Endothelial cell (in vitro differentiated cells): ENCODE results near the gene FAM3C. TPM values are rescaled to one million over a fixed set of nuclear protein-coding genes. Genes with fewer than 3 reads are reported as not detected.

Experiments used
- DNase-seq: peaks from one replicate; pipeline ENCODE4 v3.0.0; 2021; ENCODE audit warnings: low spot score
- H3K27ac Mint-ChIP-seq: one replicate; pipeline ENCODE4 v1.8.0; 2021; ENCODE audit warnings: mixed read lengths, inconsistent platforms; ENCODE audit not compliant: unreplicated experiment
- H3K27me3 Mint-ChIP-seq: one replicate; pipeline ENCODE4 v1.8.0; 2021; ENCODE audit warnings: mild to moderate bottlenecking, moderate library complexity, mixed read lengths, inconsistent platforms; ENCODE audit not compliant: unreplicated experiment
- H3K36me3 Mint-ChIP-seq: one replicate; pipeline ENCODE4 v1.8.0; 2021; ENCODE audit warnings: mild to moderate bottlenecking, low read depth, mixed read lengths, inconsistent platforms; ENCODE audit not compliant: unreplicated experiment
- H3K4me1 Mint-ChIP-seq: one replicate; pipeline ENCODE4 v1.8.0; 2021; ENCODE audit warnings: mild to moderate bottlenecking, mixed read lengths, inconsistent platforms; ENCODE audit not compliant: unreplicated experiment
- H3K4me3 Mint-ChIP-seq: one replicate; pipeline ENCODE4 v1.8.0; 2021; ENCODE audit warnings: mild to moderate bottlenecking, mixed read lengths, inconsistent platforms; ENCODE audit not compliant: unreplicated experiment
- H3K9me3 Mint-ChIP-seq: one replicate; pipeline ENCODE4 v1.8.0; 2021; ENCODE audit warnings: mixed read lengths, inconsistent platforms; ENCODE audit not compliant: unreplicated experiment
- total RNA-seq: library from RNA; stranded (reverse); fragmentation: NEBNext Ultra II Directional; extraction: Animal tissue kit (Norgen Biotek cat#: 25700); gene quantifications from one replicate; pipeline ENCODE4 v1.2.1, GENCODE V29; 2021; ENCODE audit not compliant: unreplicated experiment
- TF ChIP-seq, protein P1 (sequence below): fragments of 200-600 bp; sonication (generic); IDR thresholded peaks from one replicate; pipeline ENCODE4 v1.5.0; 2021; ENCODE audit warnings: antibody characterized with exemption; ENCODE audit not compliant: unreplicated experiment

Gene FAM3C
- total RNA-seq, 1 donor from 2014 or later, result 50.9 TPM

DNA sequence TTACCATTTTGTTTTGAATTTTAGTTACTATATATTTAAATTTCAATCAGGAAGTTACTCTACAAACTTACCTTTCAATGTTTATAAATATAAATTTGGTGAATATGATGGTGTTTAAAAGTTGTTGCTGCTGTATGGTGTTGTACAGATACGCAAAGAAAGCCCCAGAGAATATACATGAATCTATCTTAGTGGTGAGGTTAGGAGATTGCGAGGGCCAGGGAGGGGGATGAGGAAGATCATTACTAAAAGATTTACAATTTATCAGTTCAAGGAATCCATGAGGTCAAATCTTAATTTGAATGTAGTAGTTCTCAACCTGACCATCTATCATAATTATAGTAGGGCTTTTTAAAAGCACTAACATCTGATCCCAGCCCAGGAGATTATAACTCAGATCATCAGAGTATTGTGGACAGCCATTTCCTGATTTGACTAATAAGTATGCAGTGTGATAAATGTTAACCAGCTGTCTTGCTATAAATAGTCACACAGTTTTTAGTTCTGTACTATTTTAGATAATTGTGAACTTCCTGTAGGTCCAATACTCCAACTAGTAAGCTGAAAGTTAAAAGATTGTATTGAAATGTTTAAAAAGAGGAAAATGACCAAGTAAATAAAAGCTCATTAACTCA, 23.6 kb downstream of the FAM3C start:
- DNase-seq, result no peak
- no peak overlapping the region for H3K4me3 Mint-ChIP-seq
- TF ChIP-seq, protein P1, sequence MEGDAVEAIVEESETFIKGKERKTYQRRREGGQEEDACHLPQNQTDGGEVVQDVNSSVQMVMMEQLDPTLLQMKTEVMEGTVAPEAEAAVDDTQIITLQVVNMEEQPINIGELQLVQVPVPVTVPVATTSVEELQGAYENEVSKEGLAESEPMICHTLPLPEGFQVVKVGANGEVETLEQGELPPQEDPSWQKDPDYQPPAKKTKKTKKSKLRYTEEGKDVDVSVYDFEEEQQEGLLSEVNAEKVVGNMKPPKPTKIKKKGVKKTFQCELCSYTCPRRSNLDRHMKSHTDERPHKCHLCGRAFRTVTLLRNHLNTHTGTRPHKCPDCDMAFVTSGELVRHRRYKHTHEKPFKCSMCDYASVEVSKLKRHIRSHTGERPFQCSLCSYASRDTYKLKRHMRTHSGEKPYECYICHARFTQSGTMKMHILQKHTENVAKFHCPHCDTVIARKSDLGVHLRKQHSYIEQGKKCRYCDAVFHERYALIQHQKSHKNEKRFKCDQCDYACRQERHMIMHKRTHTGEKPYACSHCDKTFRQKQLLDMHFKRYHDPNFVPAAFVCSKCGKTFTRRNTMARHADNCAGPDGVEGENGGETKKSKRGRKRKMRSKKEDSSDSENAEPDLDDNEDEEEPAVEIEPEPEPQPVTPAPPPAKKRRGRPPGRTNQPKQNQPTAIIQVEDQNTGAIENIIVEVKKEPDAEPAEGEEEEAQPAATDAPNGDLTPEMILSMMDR, result no peak
- H3K4me1 Mint-ChIP-seq, result no peaks in the 10 kb centered on the region
- no peaks in the 10 kb centered on the region for H3K27me3 Mint-ChIP-seq
- peaks cover 12% of the 10 kb centered on the region for H3K36me3 Mint-ChIP-seq
- H3K27ac Mint-ChIP-seq, result no peak overlapping the region
- H3K9me3 Mint-ChIP-seq, result no peaks in the 10 kb centered on the region

DNA sequence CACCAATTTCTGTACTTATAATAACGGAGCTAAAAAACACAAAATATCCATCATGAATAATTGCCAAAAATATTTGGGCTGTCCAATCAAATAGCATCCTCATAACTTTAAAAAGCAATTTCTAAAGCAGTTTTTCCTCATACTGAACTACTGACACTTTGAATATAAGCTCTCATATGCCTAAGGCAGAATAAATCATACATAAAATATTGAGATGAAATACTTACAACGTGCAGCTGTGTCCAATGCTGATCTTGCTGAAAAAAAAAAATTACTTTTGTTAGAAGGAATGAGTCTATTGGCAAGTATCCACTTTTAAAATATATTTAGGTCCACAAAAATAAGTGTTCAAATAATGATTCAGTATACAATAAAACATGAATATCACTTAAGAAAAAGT, 24.2 kb downstream of the FAM3C start:
- H3K27ac Mint-ChIP-seq, result no peak overlapping the region
- H3K27me3 Mint-ChIP-seq, result no peaks in the 10 kb centered on the region
- TF ChIP-seq, protein P1, result no peak
- no peaks in the 10 kb centered on the region for H3K4me1 Mint-ChIP-seq
- no peak overlapping the region for H3K4me3 Mint-ChIP-seq
- H3K9me3 Mint-ChIP-seq, result no peaks in the 10 kb centered on the region
- H3K36me3 Mint-ChIP-seq, result peaks cover 12% of the 10 kb centered on the region
- no peak for DNase-seq

DNA sequence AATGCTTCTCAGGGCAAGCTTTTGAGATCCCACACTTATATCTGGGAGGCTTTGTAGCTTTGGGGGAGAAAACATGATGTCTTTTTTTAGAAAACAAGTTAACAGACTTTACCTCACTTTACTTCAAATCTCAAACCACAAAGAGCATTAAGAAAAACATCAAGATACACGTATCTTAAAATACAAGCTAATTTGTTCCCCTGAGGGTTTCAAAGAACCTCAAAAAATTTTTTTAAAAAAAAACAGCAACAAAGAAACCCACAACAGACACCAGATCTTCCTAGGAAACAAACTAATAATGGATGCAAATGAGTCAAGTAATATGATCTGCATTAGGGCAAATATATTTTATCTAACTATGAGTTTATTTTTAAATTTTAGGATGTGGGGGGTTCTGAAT, 24.7 kb downstream of the FAM3C start:
- no peaks in the 10 kb centered on the region for H3K9me3 Mint-ChIP-seq
- H3K4me1 Mint-ChIP-seq, result no peaks in the 10 kb centered on the region
- no peak overlapping the region for H3K4me3 Mint-ChIP-seq
- H3K36me3 Mint-ChIP-seq, result peaks cover 12% of the 10 kb centered on the region
- H3K27ac Mint-ChIP-seq, result no peak overlapping the region
- no peaks in the 10 kb centered on the region for H3K27me3 Mint-ChIP-seq
- TF ChIP-seq, protein P1, result no peak
- no peak for DNase-seq

DNA sequence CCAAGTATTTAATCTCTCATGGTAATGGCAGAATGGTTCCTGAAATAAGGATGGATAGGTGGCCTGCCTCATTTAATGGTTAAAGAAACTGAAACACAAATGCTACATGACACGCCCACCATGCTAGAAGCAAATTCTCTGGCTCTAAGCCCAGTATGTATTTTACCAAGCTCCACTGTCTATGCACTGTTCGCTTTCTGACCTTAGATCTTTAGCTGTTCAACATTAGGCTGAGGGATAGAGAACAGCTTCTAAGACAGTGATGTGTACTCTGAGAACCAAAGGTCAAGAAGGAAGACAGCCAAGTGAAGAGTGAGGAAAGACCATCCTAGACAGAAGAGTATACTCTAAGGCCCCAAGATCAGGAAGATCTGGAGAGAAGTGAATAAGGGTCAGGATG, 26.6 kb downstream of the FAM3C start:
- no peak overlapping the region for H3K4me3 Mint-ChIP-seq
- H3K4me1 Mint-ChIP-seq, result no peaks in the 10 kb centered on the region
- H3K9me3 Mint-ChIP-seq, result no peaks in the 10 kb centered on the region
- no peak overlapping the region for H3K27ac Mint-ChIP-seq
- H3K27me3 Mint-ChIP-seq, result no peaks in the 10 kb centered on the region
- TF ChIP-seq, protein P1, result no peak
- no peak for DNase-seq
- peaks cover 8% of the 10 kb centered on the region for H3K36me3 Mint-ChIP-seq

DNA sequence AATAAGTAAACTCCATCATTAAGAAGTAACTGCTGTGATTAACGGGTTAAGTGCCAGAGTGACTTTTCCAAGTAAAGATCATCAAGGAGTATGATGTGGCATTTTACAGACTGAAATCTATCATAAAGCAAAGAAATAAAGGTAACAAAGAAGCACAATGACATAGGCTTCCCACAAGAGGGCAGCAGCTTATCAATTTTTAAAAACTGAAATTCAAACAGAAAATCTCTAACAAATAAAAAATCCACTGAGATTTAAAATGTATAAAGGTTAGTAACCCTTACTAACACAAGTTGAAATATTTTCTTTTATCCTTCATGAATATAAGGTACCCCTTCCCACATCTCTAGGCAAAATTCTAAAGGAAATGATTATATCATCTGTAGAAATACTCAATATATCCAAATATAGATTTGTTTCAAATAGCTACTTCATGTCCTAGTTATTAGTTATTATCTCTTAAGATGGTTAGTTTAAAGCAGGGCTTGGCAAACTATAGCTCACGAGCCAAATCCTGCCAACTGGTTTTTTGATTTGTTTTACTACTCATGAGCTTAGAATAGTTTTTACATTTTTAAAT, 29.2 kb downstream of the FAM3C start:
- Mint-ChIP-seq H3K4me3 (no peak overlapping the region), H3K27me3 (no peaks in the 10 kb centered on the region), H3K4me1 (no peaks in the 10 kb centered on the region), H3K27ac (no peak overlapping the region), H3K36me3 (peaks cover 8% of the 10 kb centered on the region), H3K9me3 (no peaks in the 10 kb centered on the region)
- peak; percentile 11 for DNase-seq
- TF ChIP-seq, protein P1, result peak; percentile 83
